GM08714 (cell line): Measurements from ENCODE around the gene CFAP298.

Source experiments
- H3K4me3 ChIP-seq: fragments of 200-500 bp; sonication (Bioruptor generic); 2 replicates; pipeline ENCODE4 v1.5.1; 2014; ENCODE audit warnings: mild to moderate bottlenecking, low read length, inconsistent platforms
- ZNF274 ChIP-seq: IDR thresholded peaks from 2 replicates; pipeline ENCODE4 v1.6.1; 2012; ENCODE audit warnings: mild to moderate bottlenecking, low read depth, low read length

CFAP298 gene

DNA sequence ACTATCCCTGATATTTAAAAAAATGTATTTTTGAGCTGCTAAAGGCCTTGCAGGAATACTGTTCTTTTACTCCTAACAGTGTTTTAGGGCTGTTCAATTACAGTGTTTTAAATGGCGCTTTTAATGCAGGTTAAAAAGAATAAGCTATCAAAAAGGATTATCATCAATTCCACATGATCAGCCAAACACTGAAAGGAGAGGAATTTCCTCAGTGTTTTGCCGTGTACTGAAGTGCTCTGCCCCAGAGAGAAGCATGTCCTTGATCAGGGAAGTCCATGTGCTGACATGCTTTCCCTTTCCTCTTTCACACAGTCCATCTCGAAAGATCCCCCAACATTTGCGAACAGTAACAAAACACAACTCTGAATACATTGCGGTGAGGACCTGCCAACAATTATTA, 3.3 kb downstream of the CFAP298 start:
- TF ChIP-seq ZNF274 = no peak
- no peak overlapping the region for H3K4me3 ChIP-seq

- no peak for TF ChIP-seq ZNF274
- no peak overlapping the region for H3K4me3 ChIP-seq
These were observed 6.7 kb downstream of the CFAP298 start for GRCh38 chr21:32605469-32605868.

GRCh38 chr21:32604464-32604863, 7.7 kb downstream of the CFAP298 start:
- H3K4me3 ChIP-seq = no peak overlapping the region
- TF ChIP-seq ZNF274 = no peak

DNA sequence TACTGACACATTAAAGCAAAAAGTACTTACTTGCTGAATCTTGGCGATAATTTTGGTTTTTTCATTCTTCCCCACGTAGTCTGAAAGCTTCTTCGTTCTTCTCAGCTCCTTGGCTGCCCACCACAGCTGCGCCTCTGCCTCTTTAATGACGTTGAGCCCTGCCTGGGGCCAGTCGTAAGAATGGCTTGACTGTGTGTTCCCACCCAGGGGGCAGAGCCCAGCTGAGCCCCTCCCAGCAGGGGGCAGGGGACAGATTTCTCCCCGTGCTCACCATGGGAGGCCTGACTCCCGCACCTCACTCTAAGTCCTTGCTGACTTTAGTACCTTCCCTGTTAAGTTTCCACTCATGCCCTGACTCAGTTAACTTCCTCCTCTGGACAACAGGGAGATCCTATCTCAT, 9.0 kb downstream of the CFAP298 start:
- TF ChIP-seq ZNF274 = no peak
- no peak overlapping the region for H3K4me3 ChIP-seq

- no peak for TF ChIP-seq ZNF274
- H3K4me3 ChIP-seq = no peak overlapping the region
These were observed 10.1 kb downstream of the CFAP298 start for GRCh38 chr21:32602099-32602498.

- no peak for TF ChIP-seq ZNF274
- no peak overlapping the region for H3K4me3 ChIP-seq
These were observed 12.7 kb downstream of the CFAP298 start for GRCh38 chr21:32599526-32599925.

DNA sequence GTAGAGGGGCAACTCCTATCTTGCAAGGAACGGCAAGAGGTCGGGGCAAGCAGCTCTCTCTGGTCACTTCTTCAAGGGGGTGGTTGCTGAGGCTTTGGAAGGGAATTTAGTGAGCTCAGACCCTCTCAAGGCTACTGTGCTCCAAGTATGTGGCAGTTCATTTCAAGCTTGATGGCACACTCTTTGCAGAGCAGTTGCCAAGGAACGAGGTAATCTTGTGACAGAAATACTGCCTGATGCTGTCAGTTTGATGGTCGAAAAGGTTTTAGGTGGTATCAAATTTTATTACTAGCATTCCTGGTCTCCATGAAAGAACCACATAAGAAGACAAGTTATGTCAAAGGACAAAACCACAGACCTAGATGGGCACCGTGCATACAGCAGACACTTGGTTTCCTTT, 13.1 kb downstream of the CFAP298 start:
- TF ChIP-seq ZNF274 = no peak
- H3K4me3 ChIP-seq = no peak overlapping the region

- no peak overlapping the region for H3K4me3 ChIP-seq
- TF ChIP-seq ZNF274 = no peak
These were observed 15.0 kb downstream of the CFAP298 start for GRCh38 chr21:32597205-32597604.

GRCh38 chr21:32595431-32595830, 16.7 kb downstream of the CFAP298 start:
- no peak overlapping the region for H3K4me3 ChIP-seq
- TF ChIP-seq ZNF274 = no peak

- no peak overlapping the region for H3K4me3 ChIP-seq
- TF ChIP-seq ZNF274 = no peak
These were observed 18.5 kb downstream of the CFAP298 start for GRCh38 chr21:32593690-32594089.

DNA sequence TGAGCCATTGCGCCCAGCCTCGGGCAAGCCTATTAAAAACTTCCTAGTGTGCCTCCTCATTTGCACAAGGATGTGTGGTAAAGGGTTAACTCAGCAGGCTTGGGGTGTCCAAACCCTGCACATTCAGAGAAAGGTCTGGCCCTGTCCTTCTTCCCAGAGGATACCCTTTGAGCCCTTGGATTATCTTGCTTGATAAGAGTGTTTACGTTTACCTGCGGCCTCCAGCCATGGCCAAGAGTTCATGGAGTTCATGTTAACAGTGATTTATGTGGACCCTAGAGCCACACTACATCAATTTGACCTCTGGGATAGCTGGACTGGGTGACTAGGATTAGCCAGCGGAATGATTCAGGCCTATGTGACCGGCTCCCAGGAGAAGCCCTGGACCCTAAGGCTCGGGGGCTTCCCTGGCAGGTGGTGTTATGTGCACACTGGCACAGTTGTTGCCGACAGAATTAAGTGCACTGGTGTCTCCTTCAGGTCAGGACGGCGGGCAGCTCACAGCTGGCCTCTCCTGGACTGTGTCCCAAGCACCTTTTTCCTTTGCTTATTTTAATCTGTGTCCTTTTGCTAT, 19.2 kb downstream of the CFAP298 start:
- no peak overlapping the region for H3K4me3 ChIP-seq
- TF ChIP-seq ZNF274 = no peak

DNA sequence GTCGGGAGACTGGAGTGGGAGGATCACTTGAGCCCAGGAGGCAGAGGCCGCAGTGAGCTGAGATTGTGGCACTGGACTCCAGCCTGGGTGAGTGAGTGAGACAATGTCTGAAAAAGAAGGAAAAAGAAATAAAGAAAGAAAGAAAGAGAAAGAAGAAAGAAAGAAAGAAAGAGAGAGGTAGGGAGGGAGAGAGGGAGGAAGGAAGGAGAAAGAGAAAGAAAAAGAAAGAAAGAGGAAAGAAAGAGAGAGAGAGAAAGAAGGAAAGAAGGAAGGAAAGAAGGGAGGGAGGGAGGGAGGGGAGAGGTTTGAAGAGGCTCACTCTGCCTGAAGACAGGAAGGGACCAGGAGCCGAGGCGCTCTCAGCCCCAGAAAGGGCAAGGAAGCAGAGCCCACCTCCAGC, 22.0 kb downstream of the CFAP298 start:
- H3K4me3 ChIP-seq = no peak overlapping the region
- no peak for TF ChIP-seq ZNF274

DNA sequence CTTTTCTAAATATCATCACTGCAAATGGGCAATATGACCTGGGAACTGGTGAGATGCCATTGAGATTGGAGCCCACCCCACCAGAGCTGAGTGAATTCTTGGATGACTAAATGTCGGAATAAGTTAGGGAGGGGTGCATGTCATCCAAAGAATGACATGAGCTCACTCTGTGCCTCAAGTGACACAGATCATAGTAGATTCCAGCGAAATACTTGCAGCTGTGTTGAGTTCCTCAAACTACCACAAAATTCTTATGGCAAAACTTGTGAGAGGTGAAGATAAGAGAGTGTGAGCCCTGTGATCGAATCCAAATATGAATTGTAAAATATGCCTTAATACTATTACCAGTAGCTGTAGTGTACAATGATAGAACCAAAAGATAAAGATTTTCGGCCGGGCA, 24.5 kb downstream of the CFAP298 start:
- H3K4me3 ChIP-seq = no peak overlapping the region
- no peak for TF ChIP-seq ZNF274

- H3K4me3 ChIP-seq = no peak overlapping the region
- TF ChIP-seq ZNF274 = no peak
These were observed 25.1 kb downstream of the CFAP298 start for GRCh38 chr21:32587120-32587519.

DNA sequence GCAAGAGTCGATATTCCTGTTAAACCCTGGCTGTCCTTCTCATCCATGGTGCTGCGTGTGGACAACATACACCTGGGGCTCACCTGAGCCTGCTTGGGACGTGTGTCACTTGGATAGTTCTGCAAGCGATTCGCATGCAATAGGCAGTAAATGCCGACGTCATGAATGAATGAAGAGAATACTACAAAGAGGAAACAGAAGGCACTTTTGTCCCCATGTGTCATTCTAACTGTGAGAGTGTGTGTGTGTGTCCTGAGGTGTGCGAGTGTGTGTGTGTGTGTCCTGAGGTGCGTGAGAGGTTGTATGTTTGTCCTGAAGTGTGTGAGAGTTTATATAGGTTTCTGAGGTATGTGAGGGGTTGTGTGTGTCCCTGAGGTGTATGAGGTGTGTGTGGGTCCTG, 26.2 kb downstream of the CFAP298 start:
- no peak overlapping the region for H3K4me3 ChIP-seq
- no peak for TF ChIP-seq ZNF274

DNA sequence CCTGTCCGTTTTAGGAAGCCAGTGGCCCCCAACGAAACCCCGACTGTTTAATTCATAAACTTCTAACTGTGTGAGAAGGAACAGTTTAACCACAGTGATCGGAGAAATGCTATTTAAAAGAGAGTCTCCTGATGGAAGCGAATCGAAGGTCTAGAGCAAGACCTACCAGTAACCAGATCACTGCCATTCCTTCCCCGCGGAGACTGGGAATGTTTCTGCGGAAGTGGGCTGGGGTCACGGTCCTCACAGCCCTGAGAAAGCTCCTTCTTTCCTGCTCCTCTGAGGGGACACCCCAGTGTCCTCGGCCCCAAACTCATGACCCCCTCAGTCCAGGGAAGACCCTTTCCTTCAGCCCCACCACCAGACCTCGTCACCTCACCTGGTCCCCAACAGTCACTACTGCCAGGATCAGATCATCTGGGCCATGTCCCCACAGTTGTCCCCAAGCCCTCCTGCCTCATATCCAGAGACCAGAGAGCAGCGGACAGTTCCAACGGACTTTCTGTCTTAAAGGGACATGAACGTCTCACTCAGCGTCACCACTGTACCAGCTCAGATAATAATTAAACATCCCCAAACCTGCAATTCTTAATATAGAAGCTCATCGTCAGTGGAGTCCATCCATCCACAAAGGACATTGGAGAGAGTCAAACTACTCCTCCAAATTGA, 27.0 kb downstream of the CFAP298 start, which contains the start of gene TCP10L:
TSS of gene TCP10L (minus strand) at position 482 of the 669 bp plus-strand sequence. CDS start 1,219 bp downstream, outside the sequence.
- TF ChIP-seq ZNF274 = no peak
- H3K4me3 ChIP-seq = no peak within 1 kb of the TSS
